Inferior parietal cortex (tissue), 1 donor: Measurements from ENCODE around the gene KLHL2.

Source experiments
- DNase-seq: peaks from one replicate; pipeline ENCODE4 v3.0.0-alpha.2; 2016; ENCODE audit errors: extremely low spot score

KLHL2 gene

GRCh38 chr4:165368567-165368966 is 161.2 kb downstream of the KLHL2 start:
- DNase-seq = no peak

DNA sequence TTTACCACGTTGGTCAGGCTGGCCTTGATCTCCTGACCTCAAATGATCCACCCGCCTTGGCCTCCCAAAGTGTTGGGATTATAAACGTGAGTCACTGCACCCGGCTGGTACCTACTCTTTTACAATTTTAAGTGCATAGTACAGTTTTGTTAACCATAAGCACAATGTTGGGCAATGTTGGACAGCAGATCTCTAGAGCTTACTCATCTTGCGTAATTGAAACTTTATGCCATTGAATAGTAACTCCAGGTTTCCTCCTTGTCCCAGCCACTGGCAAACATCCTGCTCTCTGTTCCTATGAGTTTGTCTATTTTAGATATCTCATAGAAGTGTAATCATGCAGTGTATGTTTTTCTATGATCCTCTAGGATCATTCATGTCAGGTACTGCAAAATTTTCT is 162.2 kb downstream of the KLHL2 start:
- DNase-seq = no peak

GRCh38 chr4:165370530-165370929 is 163.2 kb downstream of the KLHL2 start:
- no peak for DNase-seq
